HG03045 (cell line): ENCODE results near the gene RBP3.

Experiments used
- ATAC-seq: cut with Tn5 transposase; IDR thresholded peaks from one replicate; pipeline ENCODE4 v1.9.1; 2021; ENCODE audit warnings: mild to moderate bottlenecking, moderate library complexity; ENCODE audit not compliant: unreplicated experiment

The RBP3 gene

DNA sequence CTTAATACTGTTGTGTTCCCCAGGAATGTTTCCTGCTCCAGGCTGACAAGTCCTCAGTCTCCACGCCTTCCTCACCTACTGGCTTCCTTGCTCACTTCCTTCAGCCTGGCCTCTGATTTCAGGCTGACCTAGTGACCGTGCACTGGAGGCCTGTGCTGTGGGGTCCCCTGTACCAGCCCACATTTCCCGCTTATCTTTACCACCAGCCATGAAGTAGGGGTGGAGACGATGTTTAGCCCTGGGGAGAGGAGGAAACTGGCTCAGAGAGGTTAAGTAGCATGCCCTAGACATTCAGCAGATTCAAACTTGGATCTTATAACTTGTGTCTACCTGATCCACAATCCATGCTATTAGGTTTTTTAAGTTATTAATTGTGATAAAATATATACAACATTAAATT, 40.7 kb downstream of the RBP3 start:
- no peak for ATAC-seq

DNA sequence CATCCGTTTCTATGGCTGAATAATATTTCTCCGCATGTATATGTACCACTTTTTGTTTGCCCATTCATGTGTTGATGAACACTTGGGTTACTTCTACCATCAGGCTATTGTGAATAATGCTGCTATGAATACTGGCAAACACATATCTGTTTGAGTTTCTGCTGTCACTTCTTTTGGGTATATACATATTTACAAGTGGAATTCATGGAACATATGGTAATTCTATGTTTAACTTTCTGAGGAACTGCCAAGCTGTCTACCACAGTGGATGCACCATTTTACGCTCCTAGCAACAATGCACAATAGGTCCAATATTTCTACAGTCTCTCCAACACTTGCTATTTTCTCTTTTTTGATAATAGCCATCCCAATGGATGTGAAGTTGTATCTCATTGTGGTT, 41.5 kb downstream of the RBP3 start:
- no peak for ATAC-seq

- ATAC-seq = no peak
Observed at GRCh38 chr10:47396311-47396717, 48.2 kb downstream of the RBP3 start.

DNA sequence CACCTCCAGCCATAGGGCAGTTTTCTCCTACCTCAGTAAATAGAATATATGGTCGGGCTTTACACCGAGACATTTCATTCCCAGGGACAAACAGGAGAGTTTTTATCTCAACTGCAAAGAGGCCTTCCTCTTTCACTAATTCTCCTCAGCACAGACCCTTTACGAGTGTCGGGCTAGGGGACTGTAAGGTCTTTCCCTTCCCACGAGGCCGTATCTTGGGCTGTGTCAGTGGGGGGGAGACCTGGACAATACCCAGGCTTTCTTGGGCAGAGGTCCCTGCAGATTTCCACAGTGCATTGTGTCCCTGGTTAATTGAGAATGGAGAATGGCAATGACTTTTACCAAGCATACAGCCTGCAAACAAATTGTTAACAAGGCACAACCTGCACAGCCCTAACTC, 49.1 kb downstream of the RBP3 start:
- ATAC-seq = no peak

- no peak for ATAC-seq
Observed at GRCh38 chr10:47400251-47400650, 52.1 kb downstream of the RBP3 start.

- no peak for ATAC-seq
Observed at GRCh38 chr10:47400786-47401185, 52.6 kb downstream of the RBP3 start.

GRCh38 chr10:47401210-47401609, 53.0 kb downstream of the RBP3 start:
- ATAC-seq = no peak

- ATAC-seq = no peak
Observed at GRCh38 chr10:47401874-47402640, 53.9 kb downstream of the RBP3 start.

- no peak for ATAC-seq
Observed at GRCh38 chr10:47402641-47403301, 54.6 kb downstream of the RBP3 start.

- no peak for ATAC-seq
Observed at GRCh38 chr10:47403446-47404318, 55.5 kb downstream of the RBP3 start.

GRCh38 chr10:47404446-47404845, 56.3 kb downstream of the RBP3 start:
- ATAC-seq = no peak

DNA sequence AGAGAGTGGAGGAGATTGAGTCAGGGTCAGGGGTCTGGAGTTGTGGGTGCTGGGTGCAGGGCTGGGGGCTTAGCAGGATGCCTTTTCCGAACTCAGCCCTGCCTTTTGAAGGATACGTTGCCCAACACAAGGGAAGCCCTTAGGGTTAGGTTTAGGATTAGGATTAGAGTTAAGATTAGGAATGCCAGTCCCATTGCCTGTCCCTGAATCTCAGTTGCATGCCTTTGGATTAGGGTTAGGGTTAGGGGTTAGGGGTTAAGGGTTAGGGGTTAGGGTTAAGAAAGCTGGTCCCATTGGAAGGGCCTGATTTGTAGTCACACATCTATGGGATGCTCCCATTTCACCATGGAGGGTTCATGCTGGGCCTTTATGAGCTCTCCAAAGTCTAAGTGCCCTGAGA, 56.8 kb downstream of the RBP3 start:
- ATAC-seq = no peak

DNA sequence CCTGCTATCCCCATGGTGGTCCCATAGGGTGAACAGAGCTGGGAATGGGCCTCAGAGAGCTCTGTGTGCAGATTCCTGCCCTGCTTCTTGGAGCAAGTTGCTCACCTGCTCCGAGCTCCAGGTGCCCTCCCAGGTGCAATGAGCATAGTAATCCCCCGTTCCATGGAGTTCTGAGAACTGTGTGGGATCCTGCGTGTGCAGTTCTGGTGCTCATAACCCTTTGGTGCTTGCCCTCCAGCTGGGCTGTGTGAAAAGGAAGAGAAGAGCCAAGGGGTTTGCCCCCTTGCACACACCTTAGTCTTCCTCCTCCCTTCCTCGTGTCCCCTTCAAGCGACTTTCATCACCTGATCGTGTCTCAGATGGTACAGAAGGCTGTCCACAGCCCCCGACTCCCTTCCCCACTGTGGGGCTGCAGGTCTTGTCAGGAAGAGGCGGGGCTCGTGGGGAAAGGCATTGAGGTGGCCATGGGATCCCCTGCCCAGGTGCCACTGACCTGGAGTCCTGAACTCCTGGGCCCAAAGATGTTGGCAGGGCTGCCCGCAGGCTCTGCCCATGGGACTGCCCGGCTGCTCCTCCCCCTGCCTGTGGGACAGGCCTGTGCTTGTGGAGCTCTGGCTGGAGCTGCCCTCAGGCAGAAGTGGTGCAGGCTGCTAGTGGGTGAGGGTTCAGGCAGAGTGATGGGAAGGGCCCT, 57.8 kb downstream of the RBP3 start:
- no peak for ATAC-seq

- ATAC-seq = no peak
Observed at GRCh38 chr10:47406548-47406869, 58.3 kb downstream of the RBP3 start.

GRCh38 chr10:47406870-47407691, 58.9 kb downstream of the RBP3 start:
- no peak for ATAC-seq
